RPMI7951 (cell line): ENCODE results near the gene PRR35. TPM values are rescaled to one million over a fixed set of nuclear protein-coding genes. Genes with fewer than 3 reads are reported as not detected.

ENCODE experiments used
- DNase-seq: peaks from one replicate; pipeline ENCODE4 v3.0.0-alpha.2; 2012; ENCODE audit warnings: low read depth
- total RNA-seq: library from RNA; depleted of rRNA; stranded (reverse); fragments of >200 nt; shearing (Covaris generic); gene quantifications from 2 replicates; pipeline ENCODE4 v1.2.3, GENCODE V29; 2014

PRR35 gene
- total RNA-seq, 1 experiment from 2014 or later = not detected

- no peak for DNase-seq
Observed at GRCh38 chr16:578232-578869, 18.2 kb downstream of the PRR35 start.

- no peak for DNase-seq
Observed at GRCh38 chr16:578870-579405, 18.7 kb downstream of the PRR35 start.

- DNase-seq = no peak
Observed at GRCh38 chr16:580141-580945, 20.1 kb downstream of the PRR35 start.

- no peak for DNase-seq
Observed at GRCh38 chr16:580946-581498, 20.8 kb downstream of the PRR35 start.

- no peak for DNase-seq
Observed at GRCh38 chr16:582218-582613, 22.0 kb downstream of the PRR35 start.

- no peak for DNase-seq
Observed at GRCh38 chr16:582614-583331, 22.6 kb downstream of the PRR35 start.

- DNase-seq = no peak
Observed at GRCh38 chr16:583470-583814, 23.2 kb downstream of the PRR35 start.

- DNase-seq = no peak
Observed at GRCh38 chr16:583815-584591, 23.8 kb downstream of the PRR35 start.

- DNase-seq = peak; percentile 13
Observed at GRCh38 chr16:585351-585750, 25.2 kb downstream of the PRR35 start.

GRCh38 chr16:586047-586644 lies 26.0 kb downstream of the PRR35 start:
- no peak for DNase-seq

GRCh38 chr16:586645-587590 lies 26.7 kb downstream of the PRR35 start:
- no peak for DNase-seq

GRCh38 chr16:588639-588888 lies 28.4 kb downstream of the PRR35 start:
- DNase-seq = peak; percentile 55

- peak; percentile 89 for DNase-seq
Observed at GRCh38 chr16:588889-589657, 28.9 kb downstream of the PRR35 start.

- DNase-seq = peak; percentile 93
Observed at GRCh38 chr16:589658-590187, 29.5 kb downstream of the PRR35 start, which contains the start of gene RAB40C. Gene RAB40C, plus strand, starts transcription at chr16:590066. Its CDS starts 226 bp downstream, at chr16:590292.

GRCh38 chr16:590188-590814 lies 30.1 kb downstream of the PRR35 start:
- peak; percentile 31 for DNase-seq

GRCh38 chr16:590815-591200 lies 30.6 kb downstream of the PRR35 start:
- DNase-seq = no peak

- no peak for DNase-seq
Observed at GRCh38 chr16:591231-591630, 31.0 kb downstream of the PRR35 start.

GRCh38 chr16:591892-592517 lies 31.8 kb downstream of the PRR35 start:
- DNase-seq = no peak
